Muscle of arm (tissue), 12 donors: ENCODE results near the gene DERA. TPM values are rescaled to one million over a fixed set of nuclear protein-coding genes. Genes with fewer than 3 reads are reported as not detected.

Experiments used
- DNase-seq: peaks from one replicate; pipeline ENCODE4 v3.0.0-alpha.2; 2013
- polyA plus RNA-seq, 12 donors: library from polyadenylated mRNA; unstranded; fragments of 120-200 nt; gene quantifications; one replicate each; pipeline ENCODE4 v1.2.1, GENCODE V29; 2013; ENCODE audit not compliant: insufficient read length in 12 of 12

DERA gene
- polyA plus RNA-seq, 12 donors = 27.8 to 36.6 (median 31.7) TPM; not detected in 1

- DNase-seq = no peak
These were observed 152.6 kb downstream of the DERA start for GRCh38 chr12:16063726-16064125.

GRCh38 chr12:16070113-16070512 lies 159.0 kb downstream of the DERA start:
- DNase-seq = no peak

GRCh38 chr12:16072678-16073077 lies 161.5 kb downstream of the DERA start:
- no peak for DNase-seq

GRCh38 chr12:16074894-16075293 lies 163.8 kb downstream of the DERA start:
- DNase-seq = no peak

GRCh38 chr12:16075887-16076286 lies 164.8 kb downstream of the DERA start:
- DNase-seq = no peak

GRCh38 chr12:16076557-16076956 lies 165.4 kb downstream of the DERA start:
- DNase-seq = no peak

- DNase-seq = no peak
These were observed 165.9 kb downstream of the DERA start for GRCh38 chr12:16076970-16077522.

- DNase-seq = no peak
These were observed 175.3 kb downstream of the DERA start for GRCh38 chr12:16086462-16086861.

- DNase-seq = no peak
These were observed 175.8 kb downstream of the DERA start for GRCh38 chr12:16086942-16087341.

Other genes starting within 250 kb of the DERA start
- 10 to 100 TPM in 11 of 12 donors, not detected in 1; 29.9 to 60.6 (median 43.8) TPM for gene EPS8, start 121.9 kb upstream of the DERA start, polyA plus RNA-seq
- 100 to 1,000 TPM in 10 of 12 donors, 10 to 100 TPM in 1, not detected in 1; 99.3 to 155 (median 126) TPM for gene STRAP, start 28.9 kb upstream of the DERA start, polyA plus RNA-seq